GDM1 (cell line): ENCODE results near the gene AK5.
A peak's percentile ranks its signal among the peaks of the same experiment; 100 is the strongest.

Source experiments
- DNase-seq: peaks from one replicate; lab custom pipeline; 2025; lab: John Stamatoyannopoulos, UW

Gene AK5

GRCh38 chr1:77281491-77282186 is at the start of gene AK5:
Gene AK5 (plus strand): TSS chr1:77282019. CDS start chr1:77282314, 295 bp downstream.
- peak; percentile 29 for DNase-seq

- DNase-seq, result no peak
Observed at GRCh38 chr1:77232829-77233228, 49.0 kb upstream of the AK5 start.

- no peak for DNase-seq
Observed at GRCh38 chr1:77234096-77234495, 47.7 kb upstream of the AK5 start.

GRCh38 chr1:77234943-77235342 is 46.9 kb upstream of the AK5 start:
- DNase-seq, result no peak

GRCh38 chr1:77238462-77238861 is 43.4 kb upstream of the AK5 start:
- DNase-seq, result no peak

- no peak for DNase-seq
Observed at GRCh38 chr1:77239311-77239710, 42.5 kb upstream of the AK5 start.

- no peak for DNase-seq
Observed at GRCh38 chr1:77245830-77246229, 36.0 kb upstream of the AK5 start.

GRCh38 chr1:77250126-77250525 is 31.7 kb upstream of the AK5 start:
- no peak for DNase-seq

- DNase-seq, result no peak
Observed at GRCh38 chr1:77253211-77253610, 28.6 kb upstream of the AK5 start.

- DNase-seq, result no peak
Observed at GRCh38 chr1:77263708-77264107, 18.1 kb upstream of the AK5 start.

- no peak for DNase-seq
Observed at GRCh38 chr1:77265180-77265579, 16.6 kb upstream of the AK5 start.

- no peak for DNase-seq
Observed at GRCh38 chr1:77267035-77267434, 14.8 kb upstream of the AK5 start.

GRCh38 chr1:77271852-77272580 is 9.8 kb upstream of the AK5 start:
- DNase-seq, result no peak

GRCh38 chr1:77273891-77274290 is 7.9 kb upstream of the AK5 start:
- no peak for DNase-seq

- no peak for DNase-seq
Observed at GRCh38 chr1:77275194-77275593, 6.6 kb upstream of the AK5 start.

GRCh38 chr1:77276941-77277340 is 4.9 kb upstream of the AK5 start:
- DNase-seq, result no peak

GRCh38 chr1:77279929-77280328 is 1.9 kb upstream of the AK5 start:
- DNase-seq, result no peak

- no peak for DNase-seq
Observed at GRCh38 chr1:77280962-77281361, 857 bp upstream of the AK5 start.

- no peak for DNase-seq
Observed at GRCh38 chr1:77282187-77282865, 507 bp downstream of the AK5 start.

- DNase-seq, result no peak
Observed at GRCh38 chr1:77282866-77283539, 1.2 kb downstream of the AK5 start.

GRCh38 chr1:77283701-77284425 is 2.0 kb downstream of the AK5 start:
- DNase-seq, result no peak

- DNase-seq, result no peak
Observed at GRCh38 chr1:77287535-77287934, 5.7 kb downstream of the AK5 start.
